GM20431 (cell line): ENCODE measurements around the gene TUBGCP6.

Experiments
- in situ Hi-C: fragments of 300-500 bp; cut with MseI, MboI; formaldehyde crosslinking; loops from one replicate; pipeline ENCODE4 v1.15.0; 2020; ENCODE audit warnings: low sequenced_read_pairs; ENCODE audit not compliant: unreplicated experiment

The TUBGCP6 gene

GRCh38 chr22:50236731-50237409, 8.0 kb downstream of the TUBGCP6 start:
- in situ Hi-C loops = no loop called here

GRCh38 chr22:50233223-50233622, 11.6 kb downstream of the TUBGCP6 start:
- in situ Hi-C loops = no loop called here

- in situ Hi-C loops = no loop called here
Observed at GRCh38 chr22:50232481-50233151, 12.2 kb downstream of the TUBGCP6 start.

- in situ Hi-C loops = no loop called here
Observed at GRCh38 chr22:50229370-50229769, 15.5 kb downstream of the TUBGCP6 start.

- in situ Hi-C loops = no loop called here
Observed at GRCh38 chr22:50228366-50228765, 16.5 kb downstream of the TUBGCP6 start.

GRCh38 chr22:50227579-50228215, 17.1 kb downstream of the TUBGCP6 start:
- in situ Hi-C loops = no loop called here

- in situ Hi-C loops = no loop called here
Observed at GRCh38 chr22:50226875-50227165, 18.0 kb downstream of the TUBGCP6 start.

- in situ Hi-C loops = no loop called here
Observed at GRCh38 chr22:50226063-50226874, 18.6 kb downstream of the TUBGCP6 start.

GRCh38 chr22:50225200-50225969, 19.4 kb downstream of the TUBGCP6 start:
- in situ Hi-C loops = no loop called here

GRCh38 chr22:50224071-50224470, 20.8 kb downstream of the TUBGCP6 start:
- in situ Hi-C loops = no loop called here

GRCh38 chr22:50222508-50222907, 22.3 kb downstream of the TUBGCP6 start:
- in situ Hi-C loops = no loop called here

GRCh38 chr22:50221410-50222300, 23.2 kb downstream of the TUBGCP6 start:
- in situ Hi-C loops = no loop called here

GRCh38 chr22:50220603-50221409, 24.0 kb downstream of the TUBGCP6 start:
- in situ Hi-C loops = no loop called here

GRCh38 chr22:50219800-50220602, 24.8 kb downstream of the TUBGCP6 start:
- in situ Hi-C loops = no loop called here

- in situ Hi-C loops = no loop called here
Observed at GRCh38 chr22:50218996-50219727, 25.7 kb downstream of the TUBGCP6 start.

- in situ Hi-C loops = no loop called here
Observed at GRCh38 chr22:50218153-50218995, 26.4 kb downstream of the TUBGCP6 start.
